ENCODE results near the gene PLCH1.

PLCH1 gene

DNA sequence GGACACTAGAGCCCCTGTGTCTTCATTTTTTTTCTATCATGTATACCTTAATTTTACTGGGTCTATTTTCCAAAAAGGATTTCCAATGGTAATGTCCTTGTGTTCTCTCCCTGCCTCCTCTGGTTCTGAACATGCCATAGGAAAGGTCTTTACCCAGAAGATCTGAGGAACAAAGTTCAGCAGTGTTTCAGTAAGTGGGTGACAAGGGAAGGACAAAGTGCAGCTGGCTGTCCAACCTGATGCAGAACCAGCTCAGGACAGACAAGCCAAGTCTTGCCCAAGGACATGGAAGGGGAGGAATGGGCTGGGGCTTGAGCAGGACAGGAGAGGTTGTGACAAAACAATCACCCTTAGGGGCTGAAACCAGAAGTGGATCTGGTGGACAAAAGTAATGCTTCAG, 390.2 kb downstream of the PLCH1 start:
- in situ Hi-C loops (cut with MboI; ENCODE audit: low pct_unique_long_range_greater_than_20kb, low sequenced_read_pairs, unreplicated experiment): no loop called here
- no peak for DNase-seq (ENCODE audit: low spot score)
- no peak for TF ChIP-seq CTCF (IDR thresholded peaks at IDR 0.05; ENCODE audit: extremely low read depth, insufficient read depth, missing control alignments)

- peak; percentile 38 for TF ChIP-seq CTCF (IDR thresholded peaks at IDR 0.05; ENCODE audit: extremely low read depth, insufficient read depth, missing control alignments)
- peak; percentile 20 for DNase-seq (ENCODE audit: low spot score)
- in situ Hi-C loops (cut with MboI; ENCODE audit: low pct_unique_long_range_greater_than_20kb, low sequenced_read_pairs, unreplicated experiment): no loop called here
These were observed 391.9 kb downstream of the PLCH1 start for GRCh38 chr3:155352900-155353490.

GRCh38 chr3:155350571-155350970, 394.3 kb downstream of the PLCH1 start:
- no peak for DNase-seq (ENCODE audit: low spot score)
- in situ Hi-C loops (cut with MboI; ENCODE audit: low pct_unique_long_range_greater_than_20kb, low sequenced_read_pairs, unreplicated experiment): no loop called here
- no peak for TF ChIP-seq CTCF (IDR thresholded peaks at IDR 0.05; ENCODE audit: extremely low read depth, insufficient read depth, missing control alignments)

GRCh38 chr3:155347901-155348300, 397.0 kb downstream of the PLCH1 start:
- in situ Hi-C loops (cut with MboI; ENCODE audit: low pct_unique_long_range_greater_than_20kb, low sequenced_read_pairs, unreplicated experiment): loop anchor here (25.0 kb wide), 1 partner anchor 1011 kb away; no protein-coding TSS in a partner anchor
- DNase-seq (ENCODE audit: low spot score): no peak
- no peak for TF ChIP-seq CTCF (IDR thresholded peaks at IDR 0.05; ENCODE audit: extremely low read depth, insufficient read depth, missing control alignments)

GRCh38 chr3:155342344-155342743, 402.5 kb downstream of the PLCH1 start:
- TF ChIP-seq CTCF (IDR thresholded peaks at IDR 0.05; ENCODE audit: extremely low read depth, insufficient read depth, missing control alignments): no peak
- in situ Hi-C loops (cut with MboI; ENCODE audit: low pct_unique_long_range_greater_than_20kb, low sequenced_read_pairs, unreplicated experiment): loop anchor here (25.0 kb wide), 1 partner anchor 1005 kb away; no protein-coding TSS in a partner anchor
- no peak for DNase-seq (ENCODE audit: low spot score)

GRCh38 chr3:155339052-155339451, 405.8 kb downstream of the PLCH1 start:
- in situ Hi-C loops (cut with MboI; ENCODE audit: low pct_unique_long_range_greater_than_20kb, low sequenced_read_pairs, unreplicated experiment): loop anchor here (25.0 kb wide), 1 partner anchor 1002 kb away; no protein-coding TSS in a partner anchor
- DNase-seq (ENCODE audit: low spot score): no peak
- no peak for TF ChIP-seq CTCF (IDR thresholded peaks at IDR 0.05; ENCODE audit: extremely low read depth, insufficient read depth, missing control alignments)

All from GM13977 (cell line).